Motor neuron (in vitro differentiated cells): Measurements from ENCODE around the gene SLC6A15. TPM values are rescaled to one million over a fixed set of nuclear protein-coding genes. Genes with fewer than 3 reads are reported as not detected.
A peak's percentile ranks its signal among the peaks of the same experiment; 100 is the strongest.

ENCODE experiments used
- ATAC-seq, 8 experiments: fragments of 200-7000 bp; cut with Tn5 transposase; replicated peaks in 6 of 8; 2 replicates each; pipeline ENCODE4 v1.8.0; 2021; ENCODE audit warnings: mild to moderate bottlenecking in 8 of 8, moderate library complexity in 8 of 8
- H3K27ac ChIP-seq, 2 donors: fragments of 250-450 bp; sonication (Bioruptor Pico); 2 replicates each; pipeline ENCODE4 v1.9.0; 2021; ENCODE audit warnings: antibody characterized with exemption in 2 of 2, mild to moderate bottlenecking in 2 of 2, moderate library complexity in 1 of 2
- H3K4me1 ChIP-seq, 2 donors: fragments of 250-450 bp; sonication (Bioruptor Pico); replicated peaks in 1 of 2; 2 replicates each; pipeline ENCODE4 v1.6.1; 2021; ENCODE audit warnings: antibody characterized with exemption in 2 of 2, mild to moderate bottlenecking in 2 of 2, moderate library complexity in 1 of 2
- H3K4me3 ChIP-seq, 5 donors: fragments of 250-450 bp; sonication (Bioruptor Pico); 2 replicates each; pipeline ENCODE4 v1.9.0; 2021; ENCODE audit warnings: antibody characterized with exemption in 5 of 5, mild to moderate bottlenecking in 5 of 5, moderate library complexity in 4 of 5
- WGBS, 10 experiments: fragments of 450-650 bp; shearing (Covaris generic); methylation state at CpG; one replicate each; pipeline ENCODE4 v1.0.0; 2022; 5-methylcytosine and 5-hydroxymethylcytosine counted together
- in situ Hi-C, 9 experiments: fragments of 400-800 bp; cut with MboI; loops; one replicate each; pipeline ENCODE4 v1.15.0; 2021; ENCODE audit warnings: low sequenced_read_pairs in 9 of 9, low pct_unique_long_range_greater_than_20kb in 2 of 9; ENCODE audit not compliant: unreplicated experiment in 9 of 9
- total RNA-seq, 8 experiments: library from RNA; unstranded; fragments of 300-600 nt; gene quantifications; 2 replicates each; pipeline versions ENCODE4 v1.2.3 to v1.2.4, GENCODE V29; 2022

SLC6A15 gene
- total RNA-seq, 8 experiments from 2014 or later = 0.92 to 45.4 (median 24.4) TPM

DNA sequence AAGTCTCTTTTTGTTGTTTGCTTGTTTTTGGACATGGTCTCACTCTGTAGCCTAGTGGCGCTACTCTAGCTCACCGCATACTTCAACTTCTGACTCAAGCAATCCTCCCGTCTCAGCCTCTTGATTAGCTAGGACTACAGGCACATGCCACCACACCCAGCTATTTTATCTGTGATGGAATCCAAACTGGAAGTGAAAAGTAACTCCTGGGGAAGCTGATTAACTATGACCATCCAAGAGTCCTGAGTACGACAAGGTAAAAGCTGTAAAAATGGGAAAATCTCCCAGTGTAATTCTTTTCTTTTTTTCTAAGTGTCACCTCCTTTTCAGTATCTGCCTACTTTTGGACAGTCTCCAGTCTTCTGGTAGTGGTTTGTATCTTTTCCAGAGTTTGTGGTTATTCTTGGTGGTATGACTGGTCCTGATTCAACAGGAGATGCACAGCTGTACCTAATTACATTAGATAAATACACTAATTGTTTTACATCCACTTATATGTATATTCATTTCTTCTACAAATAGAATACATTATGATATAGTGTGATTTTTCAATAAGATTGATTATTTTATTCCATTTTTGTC is 97.8 kb downstream of the SLC6A15 start:
- in situ Hi-C loops = no loop called here
- 31 to 100% (median 90%) methylated on average over 1 to 4 of the region's 4 CpGs; no CpG with 5 or more reads in 3 of the 10 experiments for WGBS, 10 experiments
- peak in 2 of 8 experiments; percentile 64 to 77 for ATAC-seq

DNA sequence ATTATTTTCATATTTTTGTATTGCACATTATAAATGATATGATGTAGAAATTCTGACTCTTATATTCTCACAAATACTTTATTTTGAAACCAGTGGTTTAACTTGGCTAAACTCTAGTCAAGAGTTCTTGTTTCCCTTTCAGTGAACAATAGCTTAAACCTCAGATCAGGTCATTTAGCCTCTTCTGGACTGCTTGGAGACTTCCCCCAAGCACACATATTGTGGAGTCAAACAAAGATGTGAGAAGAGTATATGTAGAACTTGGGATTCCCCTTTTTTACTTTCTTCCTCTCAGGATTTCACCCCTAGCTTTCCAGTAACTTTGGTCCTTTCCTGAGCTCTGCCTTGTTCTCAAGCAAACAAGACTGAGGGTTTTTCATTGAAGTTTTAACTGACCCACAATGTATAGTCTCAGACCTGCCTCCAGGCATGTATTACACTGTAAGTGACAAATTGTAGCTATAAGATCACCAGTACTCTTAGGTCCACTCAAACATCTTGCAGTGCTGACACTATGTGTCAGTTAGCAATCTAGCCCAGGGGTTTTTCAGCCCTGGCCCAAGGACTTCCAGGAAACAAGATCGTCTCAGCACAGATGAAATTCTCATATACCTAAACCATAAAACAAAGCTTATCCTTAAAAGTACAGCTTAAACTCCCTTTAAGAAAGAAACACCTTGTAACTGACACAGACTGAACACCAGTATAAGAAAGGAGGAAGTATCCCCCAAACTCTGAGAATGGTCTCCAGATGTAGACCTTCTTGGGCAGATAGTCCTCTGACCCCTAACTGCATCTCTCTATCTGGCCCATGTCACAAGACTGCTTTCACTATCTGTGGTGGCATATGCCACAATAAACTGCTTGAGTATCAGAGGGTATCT is 98.6 kb downstream of the SLC6A15 start:
- no peak for ATAC-seq
- no peak overlapping the region for H3K4me3 ChIP-seq
- in situ Hi-C loops = no loop called here
- WGBS, 10 experiments = 83 to 100% (median 100%) methylated on average over 1 of the region's 1 CpG; no CpG with 5 or more reads in 5 of the 10 experiments
- no peaks in the 10 kb centered on the region for H3K4me1 ChIP-seq
- no peak overlapping the region for H3K27ac ChIP-seq

More for the DNA sequence above, 97.8 kb downstream of the SLC6A15 start:
- no peaks in the 10 kb centered on the region for H3K4me1 ChIP-seq
- no peak overlapping the region for H3K4me3 ChIP-seq
- no peak overlapping the region for H3K27ac ChIP-seq

DNA sequence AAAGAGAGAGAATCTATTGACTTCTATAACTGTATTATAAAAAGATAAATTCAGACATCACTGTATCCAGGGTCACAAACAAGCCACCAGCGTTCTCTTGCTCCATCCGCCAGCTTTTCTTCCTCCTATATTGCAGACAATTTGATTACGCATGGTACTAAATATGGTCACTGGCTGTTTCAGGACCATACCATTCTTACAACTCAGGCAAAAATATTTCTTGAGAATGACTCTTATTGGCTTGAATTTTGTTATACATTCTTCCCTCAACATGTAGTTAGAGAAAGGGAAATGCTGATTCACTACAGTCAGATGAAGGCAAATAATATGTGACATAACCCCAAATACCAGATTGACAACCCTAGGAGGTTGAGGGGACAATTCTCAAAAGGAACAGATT is 101.3 kb downstream of the SLC6A15 start:
- Histone ChIP-seq H3K27ac (no peak overlapping the region), H3K4me1 (no peaks in the 10 kb centered on the region), H3K4me3 (no peak overlapping the region)
- in situ Hi-C loops = no loop called here
- 53 to 89% (median 71%) methylated on average over 1 to 3 of the region's 3 CpGs; no CpG with 5 or more reads in 2 of the 10 experiments for WGBS, 10 experiments
- ATAC-seq = no peak

DNA sequence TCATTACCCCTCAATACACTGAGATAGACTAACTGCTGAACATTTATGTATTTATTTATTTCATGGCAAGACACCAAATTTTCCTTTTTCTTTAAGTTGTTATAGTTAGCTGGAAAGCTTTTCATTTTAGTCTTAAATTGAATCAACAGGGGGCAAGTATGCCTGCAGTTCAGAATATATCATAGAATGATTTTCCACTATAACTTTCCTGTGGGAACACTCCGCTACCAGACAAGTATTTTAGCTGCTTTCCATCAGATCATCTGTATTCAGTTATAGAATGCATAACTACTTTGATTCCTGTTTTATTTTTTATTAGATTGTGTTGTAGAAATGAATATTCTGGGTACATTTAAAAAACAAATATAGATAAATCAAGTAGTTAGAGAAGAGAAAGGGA is 102.0 kb downstream of the SLC6A15 start:
- no peak for ATAC-seq
- no peak overlapping the region for H3K27ac ChIP-seq
- no peak overlapping the region for H3K4me3 ChIP-seq
- 80 to 100% (median 100%) methylated on average over 1 of the region's 1 CpG; no CpG with 5 or more reads in 3 of the 10 experiments for WGBS, 10 experiments
- in situ Hi-C loops = no loop called here
- H3K4me1 ChIP-seq = peaks cover 0 to 2% of the 10 kb centered on the region in 2 donors

Other genes with a start within 250 kb of the SLC6A15 start
- gene TSPAN19, start 123.5 kb upstream of the SLC6A15 start, total RNA-seq = 1 to 10 TPM in 3 of 8 experiments, under 1 TPM in 2, not detected in 3; 0.62 to 3.1 (median 1.0) TPM
- gene LRRIQ1, start 123.6 kb upstream of the SLC6A15 start, total RNA-seq = 10 to 100 TPM in 1 of 8 experiments, 1 to 10 TPM in 5, under 1 TPM in 2; 0.15 to 34.1 (median 3.6) TPM